HG02884 (cell line): ENCODE results near the gene MIOX.
"Not testable (repeated sequence)": the region's sequence is repeated elsewhere in the genome, so short reads cannot be mapped to it uniquely, and the experiment has no call there.

Experiments used
- ATAC-seq: cut with Tn5 transposase; IDR thresholded peaks from one replicate; pipeline ENCODE4 v1.9.1; 2021; ENCODE audit warnings: mild to moderate bottlenecking, moderate library complexity; ENCODE audit not compliant: unreplicated experiment

The MIOX gene

GRCh38 chr22:50516068-50516467 lies 29.4 kb downstream of the MIOX start:
- no peak for ATAC-seq

- ATAC-seq = no peak
These were observed 30.2 kb downstream of the MIOX start for GRCh38 chr22:50516891-50517290.

- ATAC-seq = no peak
These were observed 31.0 kb downstream of the MIOX start for GRCh38 chr22:50517495-50518260.

GRCh38 chr22:50518606-50519005 lies 31.9 kb downstream of the MIOX start:
- no peak for ATAC-seq

- no peak for ATAC-seq
These were observed 32.5 kb downstream of the MIOX start for GRCh38 chr22:50519151-50519550.

- not testable (repeated sequence) for ATAC-seq
These were observed 33.5 kb downstream of the MIOX start for GRCh38 chr22:50520184-50520583.

- no peak for ATAC-seq
These were observed 34.3 kb downstream of the MIOX start for GRCh38 chr22:50520826-50521453.

- ATAC-seq = no peak
These were observed 35.1 kb downstream of the MIOX start for GRCh38 chr22:50521710-50522109.

GRCh38 chr22:50522208-50522805 lies 35.6 kb downstream of the MIOX start:
- ATAC-seq = no peak

GRCh38 chr22:50522806-50523438 lies 36.3 kb downstream of the MIOX start:
- no peak for ATAC-seq

GRCh38 chr22:50523458-50523805 lies 36.8 kb downstream of the MIOX start:
- no peak for ATAC-seq

- no peak for ATAC-seq
These were observed 37.4 kb downstream of the MIOX start for GRCh38 chr22:50523806-50524675.

- no peak for ATAC-seq
These were observed 38.0 kb downstream of the MIOX start for GRCh38 chr22:50524676-50525103.

GRCh38 chr22:50525104-50525857 lies 38.6 kb downstream of the MIOX start, which contains the start of gene SCO2:
TSS of gene SCO2 (minus strand) at chr22:50525598. CDS start at chr22:50524411, 1,187 bp downstream.
- ATAC-seq = peak; percentile 37

GRCh38 chr22:50525858-50526107 lies 39.1 kb downstream of the MIOX start:
- peak; percentile 21 for ATAC-seq

- peak; percentile 27 for ATAC-seq
These were observed 39.6 kb downstream of the MIOX start for GRCh38 chr22:50526108-50526833.

GRCh38 chr22:50526834-50527801 lies 40.5 kb downstream of the MIOX start:
- ATAC-seq = no peak

- no peak for ATAC-seq
These were observed 41.4 kb downstream of the MIOX start for GRCh38 chr22:50527921-50528681.
